Muscle layer of colon (tissue), 2 donors: ENCODE results near the gene PRR23A.

Source experiments
- H3K27ac ChIP-seq: one replicate; pipeline ENCODE4 v1.7.0; 2013; ENCODE audit warnings: low read depth, mild to moderate bottlenecking, low read length, moderate library complexity
- H3K27me3 ChIP-seq, 2 donors: one replicate each; pipeline ENCODE4 v1.7.0; 2013; ENCODE audit warnings: low read length in 2 of 2, mild to moderate bottlenecking in 2 of 2; ENCODE audit not compliant: insufficient read depth in 2 of 2, control insufficient read depth in 1 of 2
- H3K36me3 ChIP-seq: one replicate; pipeline ENCODE4 v1.7.0; 2013; ENCODE audit warnings: mild to moderate bottlenecking, low read length; ENCODE audit not compliant: insufficient read depth
- H3K4me1 ChIP-seq: one replicate; pipeline ENCODE4 v1.7.0; 2013; ENCODE audit warnings: mild to moderate bottlenecking, low read length; ENCODE audit not compliant: insufficient read depth
- H3K4me3 ChIP-seq, 2 donors: one replicate each; pipeline ENCODE4 v1.7.0; 2013; ENCODE audit warnings: low read length in 2 of 2, low read depth in 1 of 2, mild to moderate bottlenecking in 1 of 2, moderate library complexity in 1 of 2
- H3K9ac ChIP-seq: one replicate; pipeline ENCODE4 v1.7.0; 2013; ENCODE audit warnings: low read length
- H3K9me3 ChIP-seq: one replicate; pipeline ENCODE4 v1.7.0; 2013; ENCODE audit warnings: mild to moderate bottlenecking, low read length
- donor health status: abdominal sarcoma.
- donor health status: Adenocarcinoma of cecum.

PRR23A gene

GRCh38 chr3:139016430-139017048 lies 10.5 kb upstream of the PRR23A start:
- Histone ChIP-seq H3K9me3 (no peaks in the 10 kb centered on the region), H3K27ac (no peak overlapping the region), H3K4me1 (no peaks in the 10 kb centered on the region), H3K9ac (no peak overlapping the region), H3K36me3 (no peaks in the 10 kb centered on the region), H3K4me3 (no peak overlapping the region), H3K27me3 (no peaks in the 10 kb centered on the region)

GRCh38 chr3:139005356-139005993 lies 593 bp downstream of the PRR23A start:
- Histone ChIP-seq H3K9ac (no peak overlapping the region), H3K4me3 (no peak overlapping the region), H3K9me3 (no peaks in the 10 kb centered on the region), H3K4me1 (no peaks in the 10 kb centered on the region), H3K27ac (no peak overlapping the region), H3K36me3 (no peaks in the 10 kb centered on the region), H3K27me3 (no peaks in the 10 kb centered on the region)

- H3K27ac ChIP-seq: no peak overlapping the region
- no peak overlapping the region for H3K9ac ChIP-seq
- no peaks in the 10 kb centered on the region for H3K4me1 ChIP-seq
- no peak overlapping the region for H3K4me3 ChIP-seq
- no peaks in the 10 kb centered on the region for H3K27me3 ChIP-seq
- no peaks in the 10 kb centered on the region for H3K36me3 ChIP-seq
- no peaks in the 10 kb centered on the region for H3K9me3 ChIP-seq
Measured at GRCh38 chr3:138995706-138996105, 10.4 kb downstream of the PRR23A start.

- Histone ChIP-seq H3K4me3 (no peak overlapping the region), H3K27me3 (no peaks in the 10 kb centered on the region)
Measured at GRCh38 chr3:138987181-138987580, 18.9 kb downstream of the PRR23A start.

GRCh38 chr3:138985932-138986331 lies 20.1 kb downstream of the PRR23A start:
- H3K9ac ChIP-seq: no peak overlapping the region
- no peaks in the 10 kb centered on the region for H3K27me3 ChIP-seq
- H3K4me1 ChIP-seq: no peaks in the 10 kb centered on the region
- H3K36me3 ChIP-seq: no peaks in the 10 kb centered on the region
- H3K27ac ChIP-seq: no peak overlapping the region
- H3K4me3 ChIP-seq: no peak overlapping the region
- no peaks in the 10 kb centered on the region for H3K9me3 ChIP-seq

More at GRCh38 chr3:138987181-138987580, 18.9 kb downstream of the PRR23A start:
- Histone ChIP-seq H3K9me3 (no peaks in the 10 kb centered on the region), H3K27ac (no peak overlapping the region), H3K9ac (no peak overlapping the region), H3K4me1 (no peaks in the 10 kb centered on the region), H3K36me3 (no peaks in the 10 kb centered on the region)

DNA sequence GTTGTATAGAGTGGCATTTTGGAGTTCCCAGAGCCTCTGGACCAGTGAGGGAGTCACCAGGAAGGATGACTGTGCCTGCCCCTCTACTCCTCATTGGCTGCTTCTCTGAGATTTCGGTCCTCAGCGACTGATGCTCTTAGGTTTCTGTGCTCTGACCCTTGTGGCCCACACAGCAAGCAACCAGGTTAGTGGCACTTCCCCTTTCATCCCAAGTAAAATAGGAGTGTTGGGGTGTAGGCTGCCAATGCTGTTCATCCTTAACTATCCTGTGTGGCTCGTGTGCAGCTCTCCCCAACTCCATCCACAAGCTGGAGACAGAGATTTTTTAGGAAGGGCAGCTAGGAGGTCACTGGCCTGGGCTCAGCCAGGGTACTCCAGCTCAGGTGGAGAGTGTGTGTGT lies 21.3 kb downstream of the PRR23A start:
- no peaks in the 10 kb centered on the region for H3K9me3 ChIP-seq

GRCh38 chr3:138976047-138976446 lies 30.0 kb downstream of the PRR23A start:
- no peaks in the 10 kb centered on the region for H3K27me3 ChIP-seq
- H3K9me3 ChIP-seq: no peaks in the 10 kb centered on the region
- no peaks in the 10 kb centered on the region for H3K4me1 ChIP-seq

More for the DNA sequence above, 21.3 kb downstream of the PRR23A start:
- H3K36me3 ChIP-seq: no peaks in the 10 kb centered on the region
- H3K9ac ChIP-seq: no peak overlapping the region
- no peaks in the 10 kb centered on the region for H3K4me1 ChIP-seq
- no peak overlapping the region for H3K27ac ChIP-seq
- no peaks in the 10 kb centered on the region for H3K27me3 ChIP-seq
- H3K4me3 ChIP-seq: no peak overlapping the region

GRCh38 chr3:138975351-138975750 lies 30.7 kb downstream of the PRR23A start:
- Histone ChIP-seq H3K9me3 (no peaks in the 10 kb centered on the region), H3K4me1 (no peaks in the 10 kb centered on the region), H3K27ac (no peak overlapping the region), H3K4me3 (no peak overlapping the region), H3K36me3 (no peaks in the 10 kb centered on the region), H3K27me3 (no peaks in the 10 kb centered on the region), H3K9ac (no peak overlapping the region)

More at GRCh38 chr3:138976047-138976446, 30.0 kb downstream of the PRR23A start:
- H3K36me3 ChIP-seq: no peaks in the 10 kb centered on the region
- H3K4me3 ChIP-seq: no peak overlapping the region
- no peak overlapping the region for H3K27ac ChIP-seq
- no peak overlapping the region for H3K9ac ChIP-seq

DNA sequence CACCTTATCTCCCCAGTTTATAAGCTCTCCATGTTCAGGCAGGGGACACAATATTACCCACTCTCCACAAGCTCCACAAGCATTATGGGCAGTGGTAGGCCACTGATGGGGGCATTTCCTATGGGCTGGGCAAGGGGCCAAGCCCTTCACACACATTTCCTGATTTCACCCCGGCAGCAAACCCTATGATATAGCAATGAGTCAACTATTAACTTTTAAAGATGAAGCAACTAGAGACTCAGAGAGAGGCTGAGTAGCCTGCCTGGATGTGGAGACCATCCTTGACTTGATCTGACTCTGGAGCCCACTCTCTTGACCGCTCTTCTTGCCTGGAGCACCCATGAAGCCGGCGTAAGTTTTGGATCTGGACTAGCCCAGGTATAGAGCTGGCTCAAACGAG lies 31.6 kb downstream of the PRR23A start:
- H3K9me3 ChIP-seq: no peaks in the 10 kb centered on the region
- H3K9ac ChIP-seq: no peak overlapping the region
- no peak overlapping the region for H3K27ac ChIP-seq
- no peaks in the 10 kb centered on the region for H3K36me3 ChIP-seq
- no peaks in the 10 kb centered on the region for H3K4me1 ChIP-seq
- no peak overlapping the region for H3K4me3 ChIP-seq
- H3K27me3 ChIP-seq: no peaks in the 10 kb centered on the region

DNA sequence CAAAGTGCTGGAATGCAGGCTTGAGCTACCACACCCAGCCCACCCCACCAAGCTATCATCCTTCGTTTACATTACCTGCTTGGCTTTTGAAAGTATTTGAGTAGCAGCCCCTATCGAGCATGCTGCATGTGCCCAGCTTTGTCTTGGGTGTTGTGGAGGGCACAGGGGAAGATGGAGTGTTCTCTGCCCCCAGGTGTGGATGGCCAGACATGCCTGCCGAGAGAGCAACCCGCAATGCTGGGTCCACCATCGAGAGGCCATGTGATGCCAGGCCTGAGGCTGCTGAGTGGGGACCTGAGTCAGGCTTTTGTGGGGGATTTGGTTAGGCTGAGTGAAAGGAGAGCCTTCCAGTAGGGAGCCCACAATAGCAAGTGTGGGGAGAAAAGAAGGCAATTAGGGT lies 33.1 kb downstream of the PRR23A start:
- no peak overlapping the region for H3K27ac ChIP-seq
- H3K4me1 ChIP-seq: no peaks in the 10 kb centered on the region
- H3K9ac ChIP-seq: no peak overlapping the region
- H3K4me3 ChIP-seq: no peak overlapping the region
- no peaks in the 10 kb centered on the region for H3K9me3 ChIP-seq
- no peaks in the 10 kb centered on the region for H3K36me3 ChIP-seq
- H3K27me3 ChIP-seq: no peaks in the 10 kb centered on the region

DNA sequence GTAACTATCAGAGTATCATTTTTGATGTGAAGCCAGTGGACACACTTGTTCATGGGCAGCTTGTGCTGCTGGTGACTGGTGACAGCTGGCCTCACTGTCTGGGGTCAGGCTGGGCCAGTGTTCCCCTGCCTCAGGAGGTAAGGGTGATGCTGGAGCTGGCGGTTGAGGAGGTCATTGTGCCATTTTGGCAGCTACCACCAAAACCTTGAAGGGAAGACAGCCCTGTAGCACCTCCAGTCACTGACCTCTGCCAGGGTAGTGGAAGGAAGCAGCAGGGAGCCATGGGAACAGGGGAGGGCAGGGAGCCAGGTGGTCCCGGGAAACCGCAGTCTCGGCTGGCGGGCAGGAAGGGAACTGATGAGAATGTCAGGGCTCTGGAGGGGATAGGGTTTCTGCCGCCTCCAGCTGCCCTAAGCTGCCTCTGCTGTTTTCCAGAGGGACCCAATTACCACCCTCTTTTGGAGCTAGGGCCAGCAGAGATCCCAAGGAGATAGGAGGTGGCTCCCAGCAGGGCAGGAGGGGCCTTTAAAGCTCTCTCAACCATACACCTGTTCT lies 34.2 kb downstream of the PRR23A start:
- H3K27ac ChIP-seq: no peak overlapping the region
- H3K36me3 ChIP-seq: no peaks in the 10 kb centered on the region
- no peaks in the 10 kb centered on the region for H3K27me3 ChIP-seq
- H3K9ac ChIP-seq: no peak overlapping the region
- H3K4me3 ChIP-seq: no peak overlapping the region
- H3K9me3 ChIP-seq: no peaks in the 10 kb centered on the region
- H3K4me1 ChIP-seq: no peaks in the 10 kb centered on the region

DNA sequence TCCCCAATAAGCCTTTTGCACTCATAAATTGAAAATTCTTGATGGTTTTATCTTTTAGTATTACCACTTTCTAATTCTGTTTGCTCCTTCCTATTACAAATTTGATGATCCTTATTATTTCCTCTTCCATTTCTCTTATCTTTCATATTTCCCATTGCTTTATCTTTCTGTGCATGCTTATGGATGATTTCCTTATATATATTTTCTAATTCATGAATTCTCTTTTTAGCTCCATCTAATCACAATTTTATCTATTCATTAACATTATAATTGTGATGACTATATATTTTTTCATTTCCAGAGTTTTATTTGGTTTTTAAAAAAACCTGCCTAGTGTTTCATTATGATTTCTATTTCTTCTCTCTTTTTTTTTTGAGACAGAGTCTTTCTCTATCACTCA lies 41.1 kb downstream of the PRR23A start:
- no peak overlapping the region for H3K27ac ChIP-seq

More for the DNA sequence above, 41.1 kb downstream of the PRR23A start:
- peaks cover 8% of the 10 kb centered on the region for H3K9me3 ChIP-seq
- H3K36me3 ChIP-seq: no peaks in the 10 kb centered on the region
- no peak overlapping the region for H3K4me3 ChIP-seq
- peaks cover 0 to 23% of the 10 kb centered on the region in 2 donors for H3K27me3 ChIP-seq
- no peak overlapping the region for H3K9ac ChIP-seq
- no peaks in the 10 kb centered on the region for H3K4me1 ChIP-seq
